PC-3 (cell line): Measurements from ENCODE around the gene MAP3K3. TPM values are rescaled to one million over a fixed set of nuclear protein-coding genes. Genes with fewer than 3 reads are reported as not detected.

Experiments
- ATAC-seq: fragments of 200-7000 bp; cut with Tn5 transposase; 2 replicates; pipeline ENCODE4 v1.9.1; 2020; ENCODE audit warnings: mild to moderate bottlenecking, moderate library complexity
- BruUV-seq: library from RNA; stranded (reverse); fragments of 400-500 nt; replicated peaks from 2 replicates; lab custom pipeline; 2021; lab: Mats Ljungman, UMichigan
- CTCF ChIA-PET: fragments of 300-600 bp; sonication (Branson Sonifier 250); formaldehyde crosslinking; loops from one replicate; lab custom pipeline; 2022; ENCODE audit warnings: antibody characterized with exemption; lab: Charles Lee
- POLR2A ChIA-PET: fragments of 300-600 bp; sonication (Branson Sonifier 250); formaldehyde crosslinking; loops from one replicate; lab custom pipeline; 2022; ENCODE audit warnings: antibody characterized with exemption; ENCODE audit not compliant: unreplicated experiment; lab: Charles Lee
- DNase-seq: peaks from one replicate; pipeline ENCODE4 v3.0.0-alpha.2; 2015
- H2AFZ ChIP-seq: fragments of 300-600 bp; sonication (generic); 2 replicates; pipeline ENCODE4 v1.6.0; 2016; ENCODE audit warnings: antibody characterized with exemption, low read length
- H3F3A ChIP-seq: fragments of 300-600 bp; sonication (generic); one replicate; pipeline ENCODE4 v1.6.0; 2017; ENCODE audit warnings: antibody characterized with exemption, low read length, control low read depth, mild to moderate bottlenecking; ENCODE audit not compliant: unreplicated experiment
- H3K27ac ChIP-seq: fragments of 300-600 bp; sonication (generic); 2 replicates; pipeline ENCODE4 v1.5.1; 2016; ENCODE audit warnings: mild to moderate bottlenecking, low read length
- H3K27me3 ChIP-seq: fragments of 300-600 bp; sonication (generic); 2 replicates; pipeline ENCODE4 v1.6.1; 2016; ENCODE audit warnings: low read length, mixed read lengths
- H3K36me3 ChIP-seq: fragments of 300-600 bp; sonication (generic); 2 replicates; pipeline ENCODE4 v1.6.1; 2016; ENCODE audit warnings: low read depth, mixed run types, low read length, mixed read lengths
- H3K4me1 ChIP-seq: fragments of 300-600 bp; sonication (generic); 2 replicates; pipeline ENCODE4 v1.5.1; 2016; ENCODE audit warnings: low read length; ENCODE audit not compliant: insufficient read depth
- H3K4me2 ChIP-seq: fragments of 300-600 bp; sonication (generic); 2 replicates; pipeline ENCODE4 v1.6.0; 2016; ENCODE audit warnings: low read length
- H3K4me3 ChIP-seq: fragments of 300-600 bp; sonication (generic); 2 replicates; pipeline ENCODE4 v1.5.1; 2016; ENCODE audit warnings: mild to moderate bottlenecking, low read length, mixed read lengths
- H3K79me2 ChIP-seq: fragments of 300-600 bp; sonication (generic); 2 replicates; pipeline ENCODE4 v1.6.1; 2017; ENCODE audit warnings: low read length, mixed read lengths
- H3K9ac ChIP-seq: fragments of 300-600 bp; sonication (generic); 2 replicates; pipeline ENCODE4 v1.6.0; 2016; ENCODE audit warnings: mild to moderate bottlenecking, low read length
- H3K9me2 ChIP-seq: fragments of 300-600 bp; sonication (generic); replicated peaks from 2 replicates; pipeline ENCODE4 v1.6.1; 2016; ENCODE audit warnings: mixed run types, low read length, mixed read lengths
- H3K9me3 ChIP-seq: fragments of 300-600 bp; sonication (generic); 2 replicates; pipeline ENCODE4 v1.6.1; 2016; ENCODE audit warnings: low read length, mixed read lengths
- H4K20me1 ChIP-seq: fragments of 300-600 bp; sonication (generic); 2 replicates; pipeline ENCODE4 v1.6.1; 2016; ENCODE audit warnings: low read length, mixed read lengths
- CTCF ChIP-seq: fragments of 300-600 bp; sonication (generic); conservative IDR thresholded peaks from 2 replicates; pipeline ENCODE4 v1.5.1; 2017; ENCODE audit warnings: antibody characterized with exemption, low read depth, mild to moderate bottlenecking, low read length
- EZH2 ChIP-seq: fragments of 300-600 bp; sonication (generic); IDR thresholded peaks from one replicate; pipeline ENCODE4 v1.6.1; 2017; ENCODE audit warnings: antibody characterized with exemption, mild to moderate bottlenecking, low read length; ENCODE audit not compliant: unreplicated experiment
- EZH2phosphoT487 ChIP-seq: fragments of 300-600 bp; sonication (generic); IDR thresholded peaks from 2 replicates; pipeline ENCODE4 v1.6.1; 2018; ENCODE audit warnings: mild to moderate bottlenecking, antibody characterized with exemption, low read length, borderline replicate concordance
- intact Hi-C: fragments of 100-400 bp; cut with micrococcal nuclease; formaldehyde crosslinking; loops from 2 replicates; pipeline ENCODE4 v1.9.0; 2023
- total RNA-seq: library from RNA; depleted of rRNA; stranded (reverse); fragments of >200 nt; gene quantifications from 2 replicates; pipeline ENCODE4 v1.2.3, GENCODE V29; 2014

Gene MAP3K3
- total RNA-seq, 1 experiment from 2014 or later, result 27.1 TPM

GRCh38 chr17:63675607-63676546 lies 53.7 kb downstream of the MAP3K3 start:
- H3K4me3 ChIP-seq, result peak overlapping the region; percentile 39
- H3F3A ChIP-seq, result no peaks in the 10 kb centered on the region
- H3K27me3 ChIP-seq, result no peaks in the 10 kb centered on the region
- H2AFZ ChIP-seq, result peak overlapping the region; percentile 46
- DNase-seq (peak; percentile 93), ATAC-seq (peak; percentile 98)
- peak overlapping the region; percentile 74 for H3K4me2 ChIP-seq
- no peak overlapping the region for H3K9ac ChIP-seq
- ChIA-PET CTCF (interaction anchor here (0.5 to 1.1 kb wide), 4 partner anchors 54 to 1997 kb away, joined by 3 to 5 read pairs (median 3); partner anchors contain the start of gene MAP3K3), POLR2A (interaction anchor here (0.5 to 0.6 kb wide), 2 partner anchors 49 to 103 kb away, joined by 3 to 4 read pairs; no protein-coding TSS in a partner anchor)
- BruUV-seq, result no TSS peak
- TF ChIP-seq CTCF (no peak), EZH2 (no peak), EZH2phosphoT487 (no peak)
- H3K9me2 ChIP-seq, result no peaks in the 10 kb centered on the region
- H3K27ac ChIP-seq, result peak overlapping the region; percentile 25
- no peaks in the 10 kb centered on the region for H3K36me3 ChIP-seq
- intact Hi-C loops, result no loop called here
- H3K79me2 ChIP-seq, result no peaks in the 10 kb centered on the region
- peaks cover 15% of the 10 kb centered on the region for H3K4me1 ChIP-seq
- H4K20me1 ChIP-seq, result no peaks in the 10 kb centered on the region
- no peaks in the 10 kb centered on the region for H3K9me3 ChIP-seq

GRCh38 chr17:63676584-63676983 lies 54.4 kb downstream of the MAP3K3 start:
- ChIA-PET POLR2A (interaction anchor here (0.5 kb wide), 1 partner anchor 102 kb away, joined by 3 read pairs; no protein-coding TSS in a partner anchor), CTCF (interaction anchor here (0.8 kb wide), 1 partner anchor 55 kb away, joined by 3 read pairs; the partner anchor contains the start of gene MAP3K3)
- ATAC-seq (no peak), DNase-seq (no peak)
- Histone ChIP-seq H3K79me2 (no peaks in the 10 kb centered on the region), H3F3A (no peaks in the 10 kb centered on the region), H3K4me1 (peaks cover 15% of the 10 kb centered on the region), H3K9ac (no peak overlapping the region), H3K36me3 (no peaks in the 10 kb centered on the region), H3K27me3 (no peaks in the 10 kb centered on the region), H3K27ac (no peak overlapping the region), H3K9me3 (no peaks in the 10 kb centered on the region), H4K20me1 (no peaks in the 10 kb centered on the region), H3K4me3 (no peak overlapping the region), H3K9me2 (no peaks in the 10 kb centered on the region), H3K4me2 (peak overlapping the region; percentile 74), H2AFZ (no peak overlapping the region)
- TF ChIP-seq EZH2phosphoT487, result no peak
- no TSS peak for BruUV-seq
- intact Hi-C loops, result no loop called here

- no peaks in the 10 kb centered on the region for H3K36me3 ChIP-seq
- POLR2A ChIA-PET, result no interaction called here
- no peak overlapping the region for H2AFZ ChIP-seq
- H4K20me1 ChIP-seq, result no peaks in the 10 kb centered on the region
- ATAC-seq (no peak), DNase-seq (no peak)
- H3K9me3 ChIP-seq, result no peaks in the 10 kb centered on the region
- H3K4me1 ChIP-seq, result peaks cover 15% of the 10 kb centered on the region
- TF ChIP-seq EZH2phosphoT487 (no peak), CTCF (peak; percentile 46)
- H3K9ac ChIP-seq, result no peak overlapping the region
- no peaks in the 10 kb centered on the region for H3F3A ChIP-seq
- H3K27me3 ChIP-seq, result no peaks in the 10 kb centered on the region
- BruUV-seq, result no TSS peak
- no peak overlapping the region for H3K27ac ChIP-seq
- H3K4me3 ChIP-seq, result no peak overlapping the region
- CTCF ChIA-PET, result no interaction called here
- intact Hi-C loops, result no loop called here
- no peaks in the 10 kb centered on the region for H3K79me2 ChIP-seq
- no peaks in the 10 kb centered on the region for H3K9me2 ChIP-seq
- no peak overlapping the region for H3K4me2 ChIP-seq
These were observed 57.0 kb downstream of the MAP3K3 start for GRCh38 chr17:63679214-63679613.
